Ectodermal cell (in vitro differentiated cells): ENCODE results near the gene KMT2E.

Source experiments
- H3K27ac ChIP-seq: 2 replicates; pipeline ENCODE4 v1.7.0; 2013; ENCODE audit warnings: mild to moderate bottlenecking, low read depth, low read length; ENCODE audit not compliant: insufficient read depth, poor library complexity, severe bottlenecking
- H3K27me3 ChIP-seq: 2 replicates; pipeline ENCODE4 v1.7.0; 2013; ENCODE audit warnings: mild to moderate bottlenecking, low read length; ENCODE audit not compliant: insufficient read depth, control insufficient read depth, poor library complexity, severe bottlenecking
- H3K36me3 ChIP-seq: one replicate; pipeline ENCODE4 v1.7.0; 2013; ENCODE audit warnings: low read length; ENCODE audit not compliant: control insufficient read depth, insufficient read depth
- H3K4me1 ChIP-seq: one replicate; pipeline ENCODE4 v1.7.0; 2013; ENCODE audit warnings: low read length; ENCODE audit not compliant: control insufficient read depth, insufficient read depth
- H3K4me3 ChIP-seq: 2 replicates; pipeline ENCODE4 v1.7.0; 2013; ENCODE audit warnings: low read depth, low read length, control low read depth; ENCODE audit not compliant: insufficient read depth
- H3K9me3 ChIP-seq: 2 replicates; pipeline ENCODE4 v1.7.0; 2013; ENCODE audit warnings: mild to moderate bottlenecking, low read length, moderate library complexity; ENCODE audit not compliant: control insufficient read depth
- WGBS, 2 experiments: methylation state at CpG; one replicate each; pipeline ENCODE4 v1.1.7; 2013; ENCODE audit warnings: missing lambda C conversion rate in 2 of 2; 5-methylcytosine and 5-hydroxymethylcytosine counted together

Gene KMT2E

DNA sequence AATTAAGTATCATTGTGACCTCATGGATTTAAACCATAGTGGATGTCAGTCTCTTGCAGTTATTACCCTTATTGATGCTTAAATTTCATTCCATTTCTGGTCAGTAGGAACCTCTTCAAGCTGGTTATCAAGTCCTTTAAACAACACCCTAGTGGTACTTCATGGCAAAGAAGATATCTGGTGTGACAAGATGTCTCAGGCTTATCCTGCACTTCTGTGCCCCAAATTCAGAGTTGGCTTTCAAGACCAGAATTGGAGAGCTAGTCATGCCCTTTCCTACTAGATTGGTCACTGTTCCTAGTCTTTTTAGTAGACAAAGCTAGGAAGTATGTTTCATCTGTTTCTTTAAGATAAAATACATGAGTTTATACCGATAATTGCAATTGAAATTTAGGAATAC lies 54.9 kb downstream of the KMT2E start:
- no CpG with 5 or more reads among the region's 1 CpG for WGBS, 2 experiments
- no peak overlapping the region for H3K4me3 ChIP-seq
- peaks cover 18% of the 10 kb centered on the region for H3K36me3 ChIP-seq
- no peaks in the 10 kb centered on the region for H3K27me3 ChIP-seq
- no peaks in the 10 kb centered on the region for H3K9me3 ChIP-seq
- no peak overlapping the region for H3K27ac ChIP-seq
- no peaks in the 10 kb centered on the region for H3K4me1 ChIP-seq

DNA sequence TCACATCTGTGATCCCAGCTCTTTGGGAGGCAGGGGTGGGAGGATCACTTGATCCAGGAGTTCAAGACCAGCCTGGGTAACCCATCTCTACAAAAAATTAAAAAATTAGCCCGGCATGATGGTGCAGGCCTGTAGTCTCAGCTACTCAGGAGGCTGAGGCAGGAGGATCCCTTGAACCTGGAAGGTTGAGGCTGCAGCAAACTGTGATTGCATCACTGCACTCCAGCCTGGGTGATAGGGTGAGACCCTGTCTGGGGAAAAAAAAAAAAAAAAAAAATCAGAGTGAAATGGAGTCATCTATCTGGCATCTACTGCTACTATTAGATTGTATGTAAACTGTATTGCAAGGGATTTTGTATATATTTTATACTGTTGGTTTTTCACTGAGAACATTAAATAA lies 59.1 kb downstream of the KMT2E start:
- WGBS, 2 experiments, result 92 to 100% methylated on average over 1 of the region's 1 CpG
- Histone ChIP-seq H3K4me1 (no peaks in the 10 kb centered on the region), H3K4me3 (no peak overlapping the region), H3K27me3 (no peaks in the 10 kb centered on the region), H3K9me3 (no peaks in the 10 kb centered on the region), H3K27ac (no peak overlapping the region), H3K36me3 (peaks cover 39% of the 10 kb centered on the region)

DNA sequence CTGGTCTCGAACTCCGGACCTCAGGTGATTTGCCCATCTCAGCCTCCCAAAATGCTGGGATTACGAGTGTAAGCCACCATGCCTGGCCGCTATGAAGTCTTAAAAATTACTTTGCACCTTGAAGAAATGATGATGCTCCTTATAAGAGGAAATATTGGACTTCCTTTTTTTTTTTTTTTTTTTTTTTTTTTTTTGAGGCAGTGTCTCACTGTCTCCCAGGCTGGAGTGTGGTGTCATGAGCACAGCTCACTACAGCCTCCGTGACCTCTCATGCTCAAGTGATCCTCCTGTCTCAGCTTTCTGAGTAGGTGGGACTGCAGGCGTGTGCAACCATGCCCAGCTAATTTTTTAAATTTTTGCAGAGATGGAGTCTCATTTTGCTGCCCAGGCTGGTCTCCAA lies 65.3 kb downstream of the KMT2E start:
- Histone ChIP-seq H3K9me3 (no peaks in the 10 kb centered on the region), H3K4me1 (no peaks in the 10 kb centered on the region), H3K27me3 (no peaks in the 10 kb centered on the region), H3K36me3 (peaks cover 69% of the 10 kb centered on the region), H3K4me3 (no peak overlapping the region), H3K27ac (no peak overlapping the region)
- WGBS, 2 experiments, result 94 to 96% methylated on average over 6 of the region's 6 CpGs

DNA sequence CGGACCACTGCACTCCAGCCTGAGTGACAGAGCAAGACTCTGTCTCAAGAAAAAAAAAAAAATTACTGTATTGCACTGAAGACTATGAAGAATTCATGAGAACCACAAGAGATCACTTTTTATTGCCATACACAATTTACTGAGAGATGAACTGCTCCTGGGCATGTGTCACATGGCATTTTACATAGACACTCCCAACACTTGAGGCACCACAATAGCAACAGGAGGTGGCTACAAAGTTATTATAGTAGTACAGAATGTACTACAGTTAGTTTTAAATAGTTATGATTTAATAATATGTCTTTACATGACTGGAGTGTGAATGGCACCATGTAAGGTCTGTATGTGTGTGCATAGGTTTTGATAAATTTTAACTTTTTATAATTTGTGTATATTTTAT lies 70.6 kb downstream of the KMT2E start:
- WGBS, 2 experiments, result 96 to 100% methylated on average over 1 of the region's 1 CpG
- peaks cover 39% of the 10 kb centered on the region for H3K36me3 ChIP-seq

DNA sequence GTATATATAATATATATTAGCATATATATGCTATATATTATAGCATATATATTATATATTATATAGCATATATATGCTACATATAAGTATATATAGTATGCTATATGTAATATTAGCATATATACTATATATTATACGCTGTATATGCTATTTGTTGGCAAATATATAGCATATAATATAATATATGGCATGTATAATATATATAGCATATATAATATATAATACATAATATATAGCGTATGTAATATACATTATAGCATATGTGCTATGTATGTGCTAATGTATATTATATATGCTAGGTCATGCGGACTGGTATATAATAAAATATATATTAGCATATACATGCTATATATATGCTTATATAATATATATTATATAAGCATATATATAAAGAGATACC lies 72.8 kb downstream of the KMT2E start:
- no CpG with 5 or more reads among the region's 3 CpGs for WGBS, 2 experiments

More for the DNA sequence above, 70.6 kb downstream of the KMT2E start:
- H3K4me1 ChIP-seq, result no peaks in the 10 kb centered on the region
- no peak overlapping the region for H3K27ac ChIP-seq
- H3K27me3 ChIP-seq, result no peaks in the 10 kb centered on the region
- no peak overlapping the region for H3K4me3 ChIP-seq
- no peaks in the 10 kb centered on the region for H3K9me3 ChIP-seq

DNA sequence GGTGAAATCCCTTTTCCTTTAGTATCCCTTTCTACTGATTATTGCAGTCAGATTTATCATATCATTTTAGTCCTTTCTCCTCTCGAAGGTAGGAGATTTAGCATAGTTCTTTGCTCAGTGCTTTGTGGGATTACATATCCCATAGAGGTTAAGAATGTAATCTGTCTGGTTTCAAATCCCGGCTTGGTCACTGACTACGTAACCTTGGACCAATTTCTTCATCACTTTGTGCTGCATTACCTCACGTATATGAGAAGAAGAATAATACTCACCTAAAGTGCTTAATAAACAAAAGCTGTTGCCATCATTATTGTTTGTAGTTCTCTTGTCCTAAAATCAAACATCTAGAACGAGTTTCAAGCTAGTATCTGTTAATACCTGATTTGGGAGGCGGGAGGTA lies 74.0 kb downstream of the KMT2E start:
- peaks cover 25% of the 10 kb centered on the region for H3K36me3 ChIP-seq
- H3K27me3 ChIP-seq, result no peaks in the 10 kb centered on the region
- no peak overlapping the region for H3K4me3 ChIP-seq
- 74 to 80% methylated on average over 6 of the region's 6 CpGs for WGBS, 2 experiments
- no peaks in the 10 kb centered on the region for H3K9me3 ChIP-seq
- no peaks in the 10 kb centered on the region for H3K4me1 ChIP-seq
- no peak overlapping the region for H3K27ac ChIP-seq

More for the DNA sequence above, 72.8 kb downstream of the KMT2E start:
- Histone ChIP-seq H3K27me3 (no peaks in the 10 kb centered on the region), H3K4me1 (no peaks in the 10 kb centered on the region), H3K27ac (no peak overlapping the region), H3K36me3 (peaks cover 32% of the 10 kb centered on the region), H3K4me3 (no peak overlapping the region), H3K9me3 (no peaks in the 10 kb centered on the region)

DNA sequence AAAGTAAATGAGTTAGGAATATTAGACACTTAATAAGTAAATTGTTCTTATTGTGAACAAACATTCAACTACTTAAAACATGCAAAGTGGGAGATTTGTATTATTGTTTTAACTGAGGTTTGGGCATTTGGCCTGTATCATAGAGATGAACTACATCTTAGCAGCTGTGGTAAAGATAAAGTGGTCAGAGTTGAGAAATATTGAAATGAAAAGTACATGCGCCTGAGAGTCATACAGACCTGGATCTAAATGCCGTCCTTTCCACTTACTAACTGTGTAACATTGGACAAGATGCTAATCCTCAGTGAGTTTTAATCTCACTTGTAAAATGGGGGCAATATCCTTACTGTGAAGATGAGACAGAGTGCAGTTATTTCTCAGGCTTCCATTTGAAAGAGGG lies 74.5 kb downstream of the KMT2E start:
- Histone ChIP-seq H3K27me3 (no peaks in the 10 kb centered on the region), H3K9me3 (no peaks in the 10 kb centered on the region), H3K27ac (no peak overlapping the region), H3K4me1 (no peaks in the 10 kb centered on the region), H3K36me3 (peaks cover 24% of the 10 kb centered on the region), H3K4me3 (no peak overlapping the region)
- WGBS, 2 experiments, result 95 to 100% methylated on average over 2 of the region's 2 CpGs

DNA sequence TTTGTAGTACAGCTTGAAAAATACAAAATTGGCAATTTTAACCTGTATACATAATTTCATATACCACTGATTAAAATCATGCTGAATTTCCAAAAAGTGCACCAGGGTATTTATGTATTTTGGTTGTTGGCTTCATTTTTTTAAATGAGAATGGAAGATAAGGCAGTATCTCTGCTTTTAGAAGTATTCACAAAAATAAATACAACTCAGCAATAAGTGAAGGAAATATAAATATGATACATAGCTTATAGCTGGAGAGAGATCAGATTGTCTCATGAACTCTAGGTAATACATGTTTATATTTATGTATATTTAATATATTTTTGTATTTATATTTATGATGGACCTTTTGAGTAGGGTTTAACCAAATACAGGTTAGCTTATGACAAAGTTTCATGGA lies 81.0 kb downstream of the KMT2E start:
- no peaks in the 10 kb centered on the region for H3K9me3 ChIP-seq
- no peak overlapping the region for H3K4me3 ChIP-seq
- H3K27ac ChIP-seq, result no peak overlapping the region
- peaks cover 7% of the 10 kb centered on the region for H3K36me3 ChIP-seq
- no peaks in the 10 kb centered on the region for H3K27me3 ChIP-seq
- no peaks in the 10 kb centered on the region for H3K4me1 ChIP-seq

DNA sequence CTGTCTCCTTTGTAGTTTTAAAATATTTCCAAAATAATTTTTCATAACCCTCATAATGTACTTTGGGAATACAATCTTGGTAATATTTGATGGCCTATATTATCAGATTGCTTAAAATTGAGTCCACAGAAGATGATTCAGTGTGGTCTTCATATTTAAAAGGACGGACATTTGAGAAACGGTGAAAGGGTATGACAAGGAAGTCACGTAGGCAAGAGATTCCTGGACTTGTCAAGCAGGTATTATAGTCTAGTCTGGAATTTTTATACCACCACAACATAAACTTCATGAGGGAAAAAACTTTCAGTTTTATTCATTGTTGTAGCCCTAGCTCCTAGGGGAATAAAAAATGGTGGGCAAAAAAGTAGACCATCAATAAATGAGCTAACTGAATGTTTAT lies 82.3 kb downstream of the KMT2E start:
- Histone ChIP-seq H3K36me3 (peaks cover 5% of the 10 kb centered on the region), H3K4me1 (no peaks in the 10 kb centered on the region), H3K27ac (no peak overlapping the region), H3K9me3 (no peaks in the 10 kb centered on the region), H3K27me3 (no peaks in the 10 kb centered on the region), H3K4me3 (no peak overlapping the region)
- 89 to 99% methylated on average over 2 to 3 of the region's 3 CpGs for WGBS, 2 experiments

DNA sequence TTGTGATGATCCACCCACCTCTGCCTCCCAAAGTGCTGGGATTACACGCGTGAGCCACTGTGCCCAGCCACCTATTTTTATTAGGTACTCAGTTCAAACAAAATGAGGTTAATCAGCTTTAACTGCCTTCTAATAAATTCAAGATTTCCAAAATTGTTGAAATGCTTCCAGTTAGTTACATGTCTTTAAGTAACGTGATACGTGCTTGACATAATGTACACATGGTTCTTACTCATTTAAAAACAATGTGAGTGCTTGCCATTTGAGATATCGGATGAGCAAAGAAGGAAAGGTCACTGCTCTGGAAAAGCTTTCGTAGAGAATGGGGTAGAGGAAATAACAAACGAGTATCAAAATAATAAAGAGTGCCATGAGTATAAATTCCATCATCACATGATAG lies 83.6 kb downstream of the KMT2E start:
- 98 to 99% methylated on average over 6 to 7 of the region's 7 CpGs for WGBS, 2 experiments
- no peaks in the 10 kb centered on the region for H3K27me3 ChIP-seq
- peak overlapping the region; percentile 16 for H3K27ac ChIP-seq
- no peaks in the 10 kb centered on the region for H3K9me3 ChIP-seq
- H3K4me3 ChIP-seq, result no peak overlapping the region
- no peaks in the 10 kb centered on the region for H3K4me1 ChIP-seq
- peaks cover 7% of the 10 kb centered on the region for H3K36me3 ChIP-seq

DNA sequence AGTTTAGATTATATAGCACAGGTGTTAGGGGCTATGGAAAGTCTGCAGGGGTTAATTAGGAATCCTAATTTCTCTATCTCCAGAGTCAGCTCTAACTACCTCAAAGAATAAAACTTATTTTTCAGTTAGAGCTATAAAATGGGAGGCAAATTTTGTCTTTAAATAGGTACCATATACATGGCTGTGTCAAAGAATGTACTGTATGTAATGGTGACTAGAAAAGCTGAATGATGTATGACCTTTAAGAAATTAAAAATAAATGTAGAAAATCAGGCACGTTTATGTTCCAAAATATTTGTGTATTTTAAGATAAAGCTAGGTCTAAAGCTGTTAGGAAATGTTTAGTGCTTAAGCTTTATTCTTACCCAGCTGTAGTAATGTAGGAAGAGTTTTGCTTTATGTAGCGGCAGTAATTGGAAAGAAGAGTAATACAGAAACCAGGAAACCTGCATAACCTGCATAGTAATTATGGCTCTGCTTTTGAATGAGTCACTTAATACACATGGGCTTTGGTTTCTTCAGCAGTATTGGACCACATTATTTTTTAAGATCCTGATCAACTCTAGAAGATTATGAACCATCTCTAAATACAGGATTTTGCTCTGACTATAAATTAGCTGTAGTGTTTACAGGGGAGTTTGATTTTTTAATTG lies 85.0 kb downstream of the KMT2E start:
- no peaks in the 10 kb centered on the region for H3K4me1 ChIP-seq
- no peak overlapping the region for H3K27ac ChIP-seq
- H3K4me3 ChIP-seq, result no peak overlapping the region
- peaks cover 12% of the 10 kb centered on the region for H3K36me3 ChIP-seq
- H3K27me3 ChIP-seq, result no peaks in the 10 kb centered on the region
- H3K9me3 ChIP-seq, result no peaks in the 10 kb centered on the region
- 94 to 100% methylated on average over 2 of the region's 2 CpGs for WGBS, 2 experiments
